Retinal pigment epithelial cell (primary cell): ENCODE data around the gene ANTKMT.
A peak's percentile ranks its signal among the peaks of the same experiment; 100 is the strongest.
"Not testable (repeated sequence)": the region's sequence is repeated elsewhere in the genome, so short reads cannot be mapped to it uniquely, and the experiment has no call there.

ENCODE experiments used
- DNase-seq: peaks from one replicate; pipeline ENCODE4 v3.0.0-alpha.2; 2010; ENCODE audit warnings: low read depth
- H3K4me3 ChIP-seq: 2 replicates; pipeline ENCODE4 v1.5.1; 2011; ENCODE audit warnings: mild to moderate bottlenecking, low read length, control low read depth, moderate library complexity
- CTCF ChIP-seq: conservative IDR thresholded peaks from 2 replicates; pipeline ENCODE4 v1.5.1; 2011; ENCODE audit warnings: low read depth, low read length, control low read depth, inconsistent platforms

Gene ANTKMT

GRCh38 chr16:689175-689897 lies 31.6 kb upstream of the ANTKMT start:
- peak overlapping the region; percentile 78 for H3K4me3 ChIP-seq
- TF ChIP-seq CTCF: no peak
- no peak for DNase-seq

- not testable (repeated sequence) for H3K4me3 ChIP-seq, DNase-seq
Measured at GRCh38 chr16:691242-691641, 29.7 kb upstream of the ANTKMT start.

- no peak for TF ChIP-seq CTCF
- H3K4me3 ChIP-seq: no peak overlapping the region
- no peak for DNase-seq
Measured at GRCh38 chr16:692356-693108, 28.4 kb upstream of the ANTKMT start.

- DNase-seq: no peak
- no peak for TF ChIP-seq CTCF
- H3K4me3 ChIP-seq: no peak overlapping the region
Measured at GRCh38 chr16:693364-693763, 27.6 kb upstream of the ANTKMT start.

GRCh38 chr16:693766-694165 lies 27.2 kb upstream of the ANTKMT start:
- no peak for DNase-seq
- H3K4me3 ChIP-seq: no peak overlapping the region
- TF ChIP-seq CTCF: no peak

GRCh38 chr16:694187-694862 lies 26.6 kb upstream of the ANTKMT start:
- TF ChIP-seq CTCF: no peak
- no peak for DNase-seq
- no peak overlapping the region for H3K4me3 ChIP-seq

- H3K4me3 ChIP-seq: no peak overlapping the region
- DNase-seq: no peak
- TF ChIP-seq CTCF: no peak
Measured at GRCh38 chr16:694863-695354, 26.0 kb upstream of the ANTKMT start.
